GM21723 (cell line): ENCODE results near the gene ARHGAP36.

Source experiments
- ATAC-seq: cut with Tn5 transposase; IDR thresholded peaks from one replicate; pipeline ENCODE4 v1.9.1; 2021; ENCODE audit warnings: mild to moderate bottlenecking, moderate library complexity; ENCODE audit not compliant: unreplicated experiment

The ARHGAP36 gene, protein sequence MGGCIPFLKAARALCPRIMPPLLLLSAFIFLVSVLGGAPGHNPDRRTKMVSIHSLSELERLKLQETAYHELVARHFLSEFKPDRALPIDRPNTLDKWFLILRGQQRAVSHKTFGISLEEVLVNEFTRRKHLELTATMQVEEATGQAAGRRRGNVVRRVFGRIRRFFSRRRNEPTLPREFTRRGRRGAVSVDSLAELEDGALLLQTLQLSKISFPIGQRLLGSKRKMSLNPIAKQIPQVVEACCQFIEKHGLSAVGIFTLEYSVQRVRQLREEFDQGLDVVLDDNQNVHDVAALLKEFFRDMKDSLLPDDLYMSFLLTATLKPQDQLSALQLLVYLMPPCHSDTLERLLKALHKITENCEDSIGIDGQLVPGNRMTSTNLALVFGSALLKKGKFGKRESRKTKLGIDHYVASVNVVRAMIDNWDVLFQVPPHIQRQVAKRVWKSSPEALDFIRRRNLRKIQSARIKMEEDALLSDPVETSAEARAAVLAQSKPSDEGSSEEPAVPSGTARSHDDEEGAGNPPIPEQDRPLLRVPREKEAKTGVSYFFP

DNA sequence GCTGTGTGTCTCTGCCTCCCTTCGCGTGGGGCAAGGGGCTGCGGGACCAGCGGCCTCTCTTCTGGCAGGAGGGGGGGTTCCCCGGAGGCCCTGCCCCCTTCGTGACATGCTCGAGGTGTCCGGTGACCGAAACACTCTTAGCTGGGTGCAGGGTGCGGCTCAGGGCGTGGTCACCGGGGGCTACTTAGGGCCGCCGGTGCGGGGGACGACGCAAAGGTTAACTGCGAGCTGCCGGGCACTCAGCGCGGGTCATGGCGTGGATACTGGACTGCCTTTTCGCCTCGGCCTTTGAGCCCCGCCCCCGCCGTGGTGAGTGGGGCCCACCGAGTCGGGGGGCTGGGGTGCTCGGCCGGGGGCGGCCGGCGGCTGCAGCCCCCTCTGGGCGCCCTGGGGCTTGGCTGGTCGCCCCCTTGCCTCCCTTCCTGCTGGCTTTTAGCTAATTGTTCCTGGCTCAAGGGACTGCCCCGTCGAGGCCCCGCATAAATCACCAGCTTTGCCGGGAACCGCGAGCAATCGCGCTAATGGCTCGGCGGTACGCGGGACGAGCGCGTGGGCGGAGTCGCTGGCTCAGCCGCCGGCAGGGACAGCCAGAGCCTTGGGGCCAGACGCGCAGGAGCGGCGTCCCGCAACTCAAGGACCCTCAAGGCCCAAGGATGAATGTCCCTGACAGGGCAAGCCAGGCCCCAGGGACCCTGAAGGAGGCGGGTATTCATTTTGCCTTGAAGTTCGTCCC is at the start of gene ARHGAP36:
Gene ARHGAP36 (plus strand): TSS at position 211 of the 733 bp plus-strand sequence. CDS start 23,320 bp downstream, outside the sequence.
- no peak for ATAC-seq

DNA sequence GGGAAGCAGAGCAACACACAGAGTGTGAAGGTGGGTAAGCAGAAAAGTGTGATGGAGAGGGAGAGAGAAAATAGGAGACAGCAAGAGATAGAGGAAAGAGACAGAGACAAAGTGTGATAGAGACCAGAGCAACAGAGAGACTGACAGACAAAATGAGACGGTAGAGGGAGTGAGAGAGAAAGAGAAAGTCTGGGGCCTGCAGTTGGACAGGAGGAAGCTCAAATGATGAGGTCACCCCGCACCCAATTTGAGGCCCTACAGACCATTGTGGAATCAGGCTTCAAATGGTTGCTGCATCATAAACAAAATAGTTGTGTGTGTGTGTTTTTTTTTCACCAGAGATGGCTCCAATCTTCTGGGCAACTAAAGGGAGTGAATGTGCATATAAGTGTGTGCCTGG is 48.0 kb upstream of the ARHGAP36 start:
- no peak for ATAC-seq

DNA sequence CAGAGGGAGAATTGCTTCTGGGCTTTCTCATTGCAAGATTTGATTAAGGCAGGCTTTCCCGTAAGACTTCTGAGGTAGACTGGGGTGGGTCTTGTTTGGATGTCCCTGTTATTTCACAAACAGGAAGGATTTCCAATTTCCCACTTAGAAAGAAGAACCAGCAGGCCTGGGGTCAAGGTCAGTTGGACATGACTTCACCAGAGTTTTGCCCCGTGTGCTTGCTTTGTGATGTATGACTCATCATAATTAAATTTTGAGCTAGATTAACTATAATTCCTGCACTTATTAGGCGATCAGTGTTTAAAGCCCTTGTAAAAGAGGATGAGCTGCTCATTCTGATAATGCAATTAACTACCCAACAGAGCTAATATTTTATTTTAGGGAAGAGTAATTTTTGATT is 32.8 kb upstream of the ARHGAP36 start:
- no peak for ATAC-seq

DNA sequence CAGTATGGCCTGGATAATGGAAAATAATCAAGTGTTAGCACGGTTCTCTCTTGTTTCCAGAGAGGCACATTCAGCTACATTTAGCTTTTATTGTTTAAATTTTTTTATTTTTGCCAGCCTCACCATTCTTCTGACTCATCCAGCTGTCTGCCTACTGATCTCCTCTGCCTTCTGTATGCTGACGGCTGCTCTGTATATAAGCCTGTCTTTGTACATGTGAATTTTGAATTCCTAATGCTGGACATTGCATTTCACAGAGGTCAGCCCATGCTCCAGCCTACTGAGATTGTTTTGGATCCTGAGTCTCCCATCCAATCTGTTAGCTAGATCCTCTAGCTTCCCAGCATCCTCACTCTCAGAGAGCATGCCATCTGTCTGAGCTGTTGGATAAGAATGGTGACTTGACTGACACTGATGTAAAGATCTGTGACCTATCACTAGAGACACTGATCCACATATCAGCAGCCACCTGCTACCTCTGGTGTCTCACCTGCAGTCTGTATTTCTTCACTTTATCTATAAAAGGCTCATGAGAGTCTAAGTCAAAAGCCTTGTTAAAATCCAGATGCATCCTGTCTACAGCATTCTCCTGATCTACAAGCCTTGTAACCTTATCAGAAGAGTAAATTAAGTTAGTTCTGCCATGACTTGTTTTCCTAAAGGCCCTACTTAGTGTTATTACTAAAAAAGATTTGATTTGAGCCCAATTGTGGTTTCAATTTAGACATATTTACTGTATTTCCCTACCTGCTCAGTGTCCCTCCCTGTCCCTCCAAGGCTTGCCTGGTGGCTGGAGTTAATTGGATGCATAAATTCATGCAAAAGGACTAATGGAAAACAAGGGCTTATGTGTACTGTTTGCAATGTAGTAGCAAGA is 25.6 kb upstream of the ARHGAP36 start:
- no peak for ATAC-seq

DNA sequence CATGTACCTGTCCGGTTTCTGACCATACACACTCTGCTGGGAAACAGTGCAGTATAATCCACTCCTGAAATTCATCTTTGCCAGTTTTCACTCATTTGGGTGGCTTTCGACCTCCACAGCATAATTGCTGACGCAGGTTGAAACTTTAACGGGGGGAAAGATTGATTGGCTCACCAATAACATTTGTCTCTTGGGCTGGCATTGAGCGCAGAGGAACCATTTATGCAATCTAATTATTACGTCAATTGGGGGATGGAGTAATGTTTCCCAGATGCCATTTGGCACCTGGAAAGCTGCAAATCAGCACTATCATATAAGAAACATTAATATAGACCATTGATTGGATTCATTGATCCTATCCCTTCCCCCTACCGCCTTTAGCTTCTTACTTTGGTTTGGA is 24.1 kb upstream of the ARHGAP36 start:
- no peak for ATAC-seq

DNA sequence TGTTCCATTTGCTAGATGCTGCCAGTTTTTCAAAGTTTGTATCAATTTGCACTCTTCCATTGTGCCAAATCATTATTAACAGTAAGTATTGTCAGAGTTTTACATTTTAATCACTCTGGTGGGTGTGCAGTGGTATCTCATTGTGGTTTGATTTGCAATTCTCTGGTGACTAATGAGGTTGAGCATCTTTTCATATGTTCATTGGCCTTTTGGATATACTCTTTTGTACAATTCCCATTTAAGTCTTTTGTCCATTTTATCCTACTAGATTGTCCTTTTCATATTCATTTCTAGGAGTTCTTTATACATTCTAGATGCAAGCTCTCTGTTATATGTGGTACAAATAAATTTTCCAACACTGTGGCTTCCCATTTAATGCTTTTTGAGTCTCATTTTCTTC is 17.4 kb upstream of the ARHGAP36 start:
- no peak for ATAC-seq

DNA sequence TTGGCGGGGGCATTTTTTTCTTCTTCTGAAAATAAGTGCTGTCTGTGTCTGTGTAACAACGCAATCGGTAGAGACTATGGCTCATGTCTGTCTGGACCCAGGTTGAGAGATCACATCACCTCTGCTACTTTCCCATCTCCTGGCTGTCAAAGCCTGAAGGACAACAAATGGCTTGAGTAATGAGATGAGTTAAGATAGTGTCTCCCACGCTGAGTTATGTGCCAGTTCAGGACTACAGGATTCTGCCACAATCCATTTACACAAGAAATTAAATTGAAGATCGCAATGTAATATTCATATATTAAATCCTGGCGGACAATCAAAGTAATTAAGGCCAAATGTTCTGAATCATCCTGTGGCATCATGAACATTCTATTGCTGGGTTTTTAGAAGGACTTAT is 16.5 kb upstream of the ARHGAP36 start:
- no peak for ATAC-seq

DNA sequence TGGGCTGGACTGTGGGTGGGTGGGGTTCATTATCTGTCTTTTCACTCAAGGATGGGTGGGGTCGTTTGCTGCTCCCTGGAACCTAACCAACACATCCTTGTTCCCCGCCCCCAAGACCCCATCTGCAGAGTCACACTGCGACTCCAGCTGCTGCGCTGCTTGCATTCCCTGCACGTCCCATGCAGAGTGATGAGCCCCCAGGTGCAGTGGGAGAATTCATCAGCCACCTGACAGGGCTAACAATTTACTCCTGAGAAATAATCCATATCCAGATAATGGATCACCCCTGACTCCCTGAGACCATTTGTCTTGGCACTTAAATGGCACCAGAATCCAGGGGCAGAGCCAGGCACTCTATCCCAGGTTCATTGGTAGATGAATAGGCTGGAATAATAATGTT is 12.4 kb upstream of the ARHGAP36 start:
- ATAC-seq: no peak

DNA sequence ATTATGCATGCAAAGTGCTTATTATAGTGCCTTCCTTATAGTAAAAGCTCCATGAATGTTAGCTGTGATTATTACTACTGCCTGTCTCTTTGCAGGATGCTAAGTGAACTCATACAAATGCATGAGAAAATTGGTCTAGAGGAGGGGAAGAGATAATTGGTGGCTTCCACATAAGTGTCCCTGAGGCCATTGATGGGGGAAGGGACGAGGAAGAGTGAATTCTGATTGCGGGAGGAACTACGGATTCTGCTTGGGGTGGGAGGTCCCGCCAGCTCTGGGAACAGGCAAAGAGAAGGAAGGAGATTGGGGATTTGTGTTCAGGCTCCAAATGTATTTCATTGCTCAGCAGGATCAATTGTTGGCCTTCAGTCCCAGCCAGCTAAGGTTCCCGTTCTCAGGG is 11.6 kb upstream of the ARHGAP36 start:
- no peak for ATAC-seq

DNA sequence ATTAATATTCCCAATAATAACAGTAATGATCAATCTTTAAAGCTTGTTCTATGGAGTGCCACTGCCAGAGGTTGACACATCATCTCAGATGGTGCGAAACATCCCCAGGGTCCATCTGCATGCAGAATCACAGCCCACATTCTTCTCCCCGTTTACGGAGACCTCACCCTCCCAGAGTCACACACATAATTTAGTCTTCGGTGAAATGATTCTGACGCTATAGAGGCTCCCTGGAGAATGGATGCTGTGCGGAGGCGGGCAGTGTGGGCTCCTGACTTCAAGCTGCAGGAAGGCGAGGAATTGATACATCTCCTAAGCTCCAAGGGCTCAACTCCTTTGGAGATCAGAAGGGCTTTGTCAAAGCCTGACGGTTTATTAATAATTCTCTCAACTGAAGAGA is 11.0 kb upstream of the ARHGAP36 start:
- ATAC-seq: no peak

DNA sequence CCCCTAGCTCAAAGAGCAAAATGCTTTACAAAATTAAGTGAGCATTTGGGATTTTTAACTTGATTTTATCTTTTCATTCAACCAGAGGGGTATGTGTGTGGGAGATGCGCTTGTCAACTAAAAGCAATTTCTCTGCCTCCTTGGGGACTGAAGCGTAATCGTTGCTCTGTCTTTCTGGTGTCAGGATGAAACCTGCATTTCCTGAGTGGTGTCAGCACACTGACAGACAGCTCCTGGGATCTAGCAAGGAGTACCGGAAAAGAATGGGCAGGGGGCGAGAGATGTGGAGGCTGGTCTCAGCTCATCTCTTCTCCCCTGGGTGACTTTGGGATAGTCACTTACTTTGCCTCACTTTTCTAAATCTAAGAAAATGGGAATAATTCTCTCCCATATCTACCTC is 5.1 kb upstream of the ARHGAP36 start:
- no peak for ATAC-seq

DNA sequence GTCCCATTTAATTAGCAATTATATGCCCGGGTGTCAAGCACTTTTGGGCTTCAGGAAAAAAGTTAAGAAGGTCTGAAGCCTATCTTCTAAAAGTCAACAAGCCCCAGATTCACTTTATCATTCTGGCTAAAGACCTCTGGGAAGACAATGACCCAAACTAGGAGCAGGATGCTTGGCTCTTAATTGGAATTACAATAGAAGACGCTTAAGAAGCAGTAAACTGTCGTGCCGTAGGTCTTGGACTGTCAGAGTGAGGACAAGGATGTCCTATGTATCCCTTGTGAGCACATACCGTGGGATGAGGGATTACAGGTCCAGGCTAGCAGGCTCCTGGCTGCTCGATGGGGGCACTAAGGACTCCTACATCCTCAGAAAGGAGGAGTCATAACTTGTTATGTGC is 3.2 kb upstream of the ARHGAP36 start:
- no peak for ATAC-seq

DNA sequence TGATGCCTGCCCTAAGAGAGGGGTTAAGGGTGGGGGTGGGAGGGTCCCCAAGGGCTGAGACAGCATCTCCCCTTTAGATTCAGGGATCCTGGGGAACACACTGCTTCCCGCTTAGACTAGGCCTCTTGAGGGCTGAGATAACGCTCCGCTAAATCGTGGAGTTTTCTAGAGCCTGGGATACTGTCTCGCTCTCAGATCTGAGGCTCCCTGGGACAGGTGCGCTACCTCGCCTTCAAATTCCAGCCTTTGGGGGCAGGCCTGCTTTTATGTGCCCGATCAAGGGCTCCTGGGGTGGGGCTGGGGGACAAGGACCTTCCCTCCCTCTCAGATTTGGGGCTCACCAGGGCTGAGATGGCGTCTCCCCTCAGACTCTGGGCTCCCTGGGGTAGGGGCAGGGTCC is 440 bp upstream of the ARHGAP36 start:
- no peak for ATAC-seq

DNA sequence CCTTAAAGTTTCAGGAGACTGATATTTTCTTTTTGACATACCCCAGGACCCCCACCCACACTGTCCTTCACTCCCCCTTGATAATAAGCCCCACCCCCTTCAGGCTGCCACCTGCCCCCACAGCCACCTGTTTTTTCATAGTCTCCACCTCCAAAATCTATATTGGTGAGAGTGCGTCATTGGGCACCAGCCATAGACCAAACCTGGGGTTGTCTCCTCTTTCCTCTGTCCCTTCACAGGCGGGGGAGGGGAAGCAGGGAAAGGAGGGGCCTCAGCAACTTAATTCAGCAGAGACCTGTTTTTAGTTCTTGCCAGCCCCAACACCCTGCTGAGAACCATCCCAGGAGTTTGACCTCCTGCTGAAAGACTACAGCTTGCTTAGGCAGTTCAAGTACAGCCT is 1.1 kb downstream of the ARHGAP36 start:
- no peak for ATAC-seq

DNA sequence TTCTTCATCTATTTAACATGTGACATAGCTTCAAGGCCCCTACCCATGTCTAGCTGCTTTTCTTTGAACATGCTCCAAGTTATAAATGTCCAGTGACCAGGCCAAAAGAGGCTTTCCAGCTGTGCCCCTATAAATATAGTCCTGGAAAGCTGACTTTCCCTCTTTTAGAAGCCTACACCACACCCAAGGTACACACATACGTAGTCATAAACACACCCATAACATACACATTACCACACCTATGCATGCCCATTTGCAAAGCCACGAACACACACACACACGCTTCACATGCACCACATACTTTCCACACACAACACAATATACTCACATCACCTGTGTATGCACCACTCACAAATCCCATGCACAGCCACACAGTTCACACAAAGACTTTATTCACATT is 2.0 kb downstream of the ARHGAP36 start:
- no peak for ATAC-seq

DNA sequence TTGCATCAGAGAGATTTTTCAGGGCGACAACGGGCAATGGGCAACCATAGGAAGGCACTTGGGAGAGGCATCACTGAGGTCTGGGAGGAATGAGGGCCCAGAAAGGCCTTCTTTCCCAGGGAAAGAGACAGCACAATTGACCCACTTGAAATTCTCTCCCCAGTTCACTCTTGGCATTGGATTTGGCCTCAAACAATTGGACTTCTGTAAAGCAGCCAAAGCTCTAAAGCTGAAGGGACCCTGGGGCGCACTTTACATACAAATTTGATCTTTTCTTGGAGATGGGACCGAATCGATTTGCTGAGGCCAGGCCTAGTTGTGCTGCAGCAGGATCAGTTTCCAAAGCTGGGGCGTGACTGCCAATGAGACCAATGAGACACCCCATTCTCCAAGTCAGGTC is 3.2 kb downstream of the ARHGAP36 start:
- ATAC-seq: no peak

DNA sequence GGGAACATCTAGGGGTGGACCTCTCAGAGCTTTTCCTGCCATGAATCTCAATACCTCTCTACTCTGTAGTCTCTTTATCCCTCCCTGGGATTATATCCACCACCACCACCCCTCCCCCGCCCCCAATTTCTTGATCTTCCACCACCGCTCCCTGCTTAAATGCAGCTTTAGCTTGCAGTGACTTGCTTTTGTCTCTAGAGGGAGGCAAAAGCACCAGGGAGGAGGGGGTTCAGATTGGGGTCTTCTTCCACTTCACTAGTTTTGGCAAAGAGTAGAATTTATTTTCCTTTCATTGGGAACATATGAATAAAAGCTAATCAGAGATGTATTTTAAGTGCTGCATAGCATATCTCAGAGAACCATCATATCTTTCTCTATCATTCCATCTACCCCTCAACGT is 5.5 kb downstream of the ARHGAP36 start:
- ATAC-seq: no peak

DNA sequence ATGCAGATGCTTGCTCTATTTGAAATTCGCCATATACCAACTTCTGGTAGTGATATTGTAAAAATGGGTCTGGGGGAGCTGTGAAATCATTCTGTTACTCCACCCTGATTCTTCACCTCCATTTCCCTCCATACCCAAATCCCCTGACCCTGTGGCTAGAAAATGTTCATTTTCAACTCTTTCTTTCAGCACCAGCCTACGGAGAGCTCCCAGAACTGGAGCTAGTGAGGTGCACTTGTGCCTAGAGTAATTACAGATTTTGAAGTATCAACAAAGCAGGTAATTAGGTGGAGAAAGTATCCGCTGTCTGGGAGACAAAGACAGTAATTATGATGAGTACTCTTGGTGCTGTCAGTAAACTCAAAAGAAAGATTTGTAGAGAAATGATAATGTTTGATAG is 8.1 kb downstream of the ARHGAP36 start:
- no peak for ATAC-seq

DNA sequence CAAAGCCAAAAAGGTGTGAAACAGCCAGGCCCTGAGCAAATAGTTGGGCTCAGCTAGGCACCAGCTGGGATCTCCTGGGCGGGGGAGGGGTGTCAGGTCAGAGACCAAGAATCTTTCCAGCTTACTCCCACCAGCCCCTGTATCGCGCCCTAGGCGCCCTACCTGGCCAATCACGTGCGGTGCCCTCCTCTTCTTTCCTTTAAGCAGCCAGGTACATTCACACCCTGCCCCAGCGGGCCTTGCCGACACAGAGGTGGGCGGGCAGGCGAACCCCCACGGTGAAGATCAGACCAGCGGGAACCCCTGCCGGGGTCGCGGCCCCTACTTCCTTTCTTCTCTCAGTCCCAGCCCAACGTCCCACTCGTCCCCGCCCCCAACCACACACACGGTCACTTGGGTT is 9.1 kb downstream of the ARHGAP36 start:
- no peak for ATAC-seq

DNA sequence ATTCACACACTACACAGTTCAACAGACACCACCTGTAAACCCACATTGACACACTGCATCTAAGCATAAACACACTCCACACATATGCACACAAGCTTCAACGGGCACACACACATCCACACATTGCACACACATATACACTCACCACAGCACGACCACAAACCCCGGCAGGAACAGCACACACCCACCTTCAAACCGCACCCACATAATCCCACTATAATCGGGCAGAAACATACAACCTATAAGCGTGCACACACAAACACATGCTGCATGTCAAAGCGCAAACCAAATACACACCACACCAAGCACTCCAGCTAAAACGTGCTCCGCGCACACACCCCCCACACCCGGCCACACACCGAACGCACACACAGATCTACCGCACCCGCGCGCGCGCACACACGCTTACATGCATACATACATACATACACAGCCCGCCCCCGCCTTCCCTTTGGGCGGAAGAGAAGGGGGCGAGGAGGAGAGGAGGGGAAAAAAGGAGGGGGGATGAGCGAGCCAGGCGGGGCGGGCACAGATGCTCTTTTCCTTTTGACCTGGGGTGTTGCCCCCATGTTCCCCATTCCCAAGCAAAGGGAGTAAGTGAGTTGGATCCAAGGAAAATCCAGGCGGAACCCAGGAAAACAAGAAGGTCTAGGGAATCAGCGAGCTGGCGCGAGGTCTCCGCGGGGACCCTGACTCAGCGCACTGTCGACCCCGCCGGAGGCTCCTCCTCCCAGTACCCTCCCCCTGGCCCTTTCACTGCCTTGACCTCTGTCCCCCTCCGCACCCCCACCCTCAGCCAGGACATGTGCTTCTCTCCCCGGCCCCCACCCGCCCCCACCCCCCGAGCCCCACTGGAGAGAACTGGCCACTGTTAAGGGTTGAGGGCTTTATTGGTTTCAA is 9.9 kb downstream of the ARHGAP36 start:
- no peak for ATAC-seq
